Glutamatergic neuron (in vitro differentiated cells): ENCODE results near the gene TMEM61. TPM values are rescaled to one million over a fixed set of nuclear protein-coding genes. Genes with fewer than 3 reads are reported as not detected.

Experiments
- DNase-seq: peaks from one replicate; pipeline ENCODE4 v3.0.0; 2022
- H3K27ac Mint-ChIP-seq: one replicate; pipeline ENCODE4 v1.8.0; 2020; ENCODE audit warnings: mild to moderate bottlenecking, mixed read lengths, inconsistent platforms; ENCODE audit not compliant: unreplicated experiment
- H3K27me3 Mint-ChIP-seq: one replicate; pipeline ENCODE4 v1.8.0; 2020; ENCODE audit warnings: mild to moderate bottlenecking, moderate library complexity, mixed read lengths, inconsistent platforms; ENCODE audit not compliant: unreplicated experiment
- H3K36me3 Mint-ChIP-seq: one replicate; pipeline ENCODE4 v1.8.0; 2020; ENCODE audit warnings: mild to moderate bottlenecking, mixed read lengths, inconsistent platforms; ENCODE audit not compliant: unreplicated experiment
- H3K4me1 Mint-ChIP-seq: one replicate; pipeline ENCODE4 v1.8.0; 2020; ENCODE audit warnings: mild to moderate bottlenecking, low read depth, mixed read lengths, inconsistent platforms; ENCODE audit not compliant: unreplicated experiment
- H3K4me3 Mint-ChIP-seq: one replicate; pipeline ENCODE4 v1.8.0; 2020; ENCODE audit warnings: mild to moderate bottlenecking, mixed read lengths, inconsistent platforms; ENCODE audit not compliant: unreplicated experiment
- H3K9me3 Mint-ChIP-seq: one replicate; pipeline ENCODE4 v1.8.0; 2020; ENCODE audit warnings: mild to moderate bottlenecking, moderate library complexity, mixed read lengths, inconsistent platforms; ENCODE audit not compliant: unreplicated experiment
- CTCF ChIP-seq: fragments of 200-600 bp; sonication (generic); IDR thresholded peaks from one replicate; pipeline ENCODE4 v1.5.0; 2021; ENCODE audit not compliant: partially characterized antibody, unreplicated experiment
- total RNA-seq: library from RNA; stranded (reverse); fragmentation: NEBNext Ultra II Directional; extraction: Animal tissue kit (Norgen Biotek cat#: 25700); gene quantifications from one replicate; pipeline ENCODE4 v1.2.1, GENCODE V29; 2021; ENCODE audit not compliant: unreplicated experiment

Gene TMEM61
- total RNA-seq, 1 donor from 2014 or later = not detected

DNA sequence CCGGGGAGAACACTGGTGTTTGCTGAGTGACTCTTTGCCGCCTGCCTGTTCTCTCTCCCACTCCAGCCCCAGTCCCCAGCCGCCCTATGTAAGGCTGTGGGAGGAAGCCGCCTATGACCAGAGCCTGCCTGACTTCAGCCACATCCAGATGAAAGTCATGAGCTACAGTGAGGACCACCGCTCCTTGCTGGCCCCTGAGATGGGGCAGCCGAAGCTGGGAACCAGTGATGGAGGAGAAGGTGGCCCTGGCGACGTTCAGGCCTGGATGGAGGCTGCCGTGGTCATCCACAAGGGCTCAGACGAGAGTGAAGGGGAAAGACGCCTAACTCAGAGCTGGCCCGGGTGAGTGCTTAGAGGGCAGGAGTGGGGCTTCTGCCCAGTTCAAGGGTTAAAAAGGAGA lies 26.5 kb downstream of the TMEM61 start:
- Mint-ChIP-seq H3K4me1 (no peaks in the 10 kb centered on the region), H3K36me3 (no peaks in the 10 kb centered on the region), H3K27ac (no peak overlapping the region), H3K4me3 (no peak overlapping the region), H3K27me3 (no peaks in the 10 kb centered on the region), H3K9me3 (no peaks in the 10 kb centered on the region)
- no peak for TF ChIP-seq CTCF
- no peak for DNase-seq

- DNase-seq = no peak
- Mint-ChIP-seq H3K4me3 (no peak overlapping the region), H3K4me1 (no peaks in the 10 kb centered on the region), H3K27me3 (no peaks in the 10 kb centered on the region), H3K27ac (no peak overlapping the region), H3K36me3 (no peaks in the 10 kb centered on the region), H3K9me3 (no peaks in the 10 kb centered on the region)
- no peak for TF ChIP-seq CTCF
These were observed 27.2 kb downstream of the TMEM61 start for GRCh38 chr1:55007625-55008024.

- Mint-ChIP-seq H3K27ac (no peak overlapping the region), H3K4me1 (no peaks in the 10 kb centered on the region), H3K9me3 (no peaks in the 10 kb centered on the region), H3K36me3 (no peaks in the 10 kb centered on the region), H3K27me3 (peaks cover 2% of the 10 kb centered on the region), H3K4me3 (no peak overlapping the region)
- TF ChIP-seq CTCF = no peak
- DNase-seq = peak; percentile 3
These were observed 29.9 kb downstream of the TMEM61 start for GRCh38 chr1:55010194-55010886.

DNA sequence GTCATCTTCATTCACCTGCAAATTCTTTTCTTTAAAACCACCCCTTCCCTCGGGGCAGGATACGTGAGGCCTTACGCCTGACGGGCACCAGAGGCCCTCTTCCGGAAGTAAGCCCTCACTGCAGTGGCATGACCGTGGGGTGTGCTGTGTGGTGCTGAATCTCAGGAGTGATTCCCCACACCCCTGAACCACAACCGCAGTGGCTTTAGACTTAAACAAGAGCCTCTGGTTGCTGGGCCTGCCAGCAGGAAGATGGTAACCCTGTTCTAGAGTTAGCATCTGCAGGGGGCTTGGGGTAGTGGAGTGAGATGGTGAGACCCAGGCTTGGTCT lies 30.4 kb downstream of the TMEM61 start:
- Mint-ChIP-seq H3K4me1 (no peaks in the 10 kb centered on the region), H3K27me3 (peaks cover 2% of the 10 kb centered on the region), H3K36me3 (peaks cover under 1% of the 10 kb centered on the region), H3K4me3 (no peak overlapping the region), H3K27ac (no peak overlapping the region), H3K9me3 (no peaks in the 10 kb centered on the region)
- TF ChIP-seq CTCF = no peak
- peak; percentile 12 for DNase-seq

GRCh38 chr1:55012661-55013060 lies 32.2 kb downstream of the TMEM61 start:
- Mint-ChIP-seq H3K27ac (no peak overlapping the region), H3K4me3 (no peak overlapping the region), H3K9me3 (no peaks in the 10 kb centered on the region), H3K27me3 (peaks cover 2% of the 10 kb centered on the region), H3K36me3 (peaks cover 4% of the 10 kb centered on the region), H3K4me1 (no peaks in the 10 kb centered on the region)
- no peak for DNase-seq
- TF ChIP-seq CTCF = no peak
